Measurements from ENCODE around the gene MEN1.
A peak's percentile ranks its signal among the peaks of the same experiment; 100 is the strongest.

MEN1 gene

GRCh38 chr11:64757549-64758329 is 52.6 kb downstream of the MEN1 start:
- H3K36me3 Mint-ChIP-seq: peaks cover 8% of the 10 kb centered on the region
- no peak overlapping the region for H3K4me3 Mint-ChIP-seq
- ATAC-seq (ENCODE audit: low read depth): no peak
- H3K27ac Mint-ChIP-seq: no peak overlapping the region
- H3K9me3 Mint-ChIP-seq: no peaks in the 10 kb centered on the region
- H3K27me3 Mint-ChIP-seq: no peaks in the 10 kb centered on the region
- no peak for DNase-seq (ENCODE audit: low spot score in 2 of 2)
- H3K4me1 Mint-ChIP-seq: peaks cover 33% of the 10 kb centered on the region

- peaks cover 29% of the 10 kb centered on the region for H3K4me1 Mint-ChIP-seq
- H3K36me3 Mint-ChIP-seq: peaks cover 7% of the 10 kb centered on the region
- H3K27me3 Mint-ChIP-seq: no peaks in the 10 kb centered on the region
- DNase-seq (ENCODE audit: low spot score in 2 of 2): no peak
- no peak overlapping the region for H3K4me3 Mint-ChIP-seq
- H3K9me3 Mint-ChIP-seq: no peaks in the 10 kb centered on the region
- H3K27ac Mint-ChIP-seq: no peak overlapping the region
- ATAC-seq (ENCODE audit: low read depth): no peak
These were observed 54.5 kb downstream of the MEN1 start for GRCh38 chr11:64755681-64756361.

- no peak for DNase-seq (ENCODE audit: low spot score in 2 of 2)
- Mint-ChIP-seq H3K9me3 (no peaks in the 10 kb centered on the region), H3K36me3 (peaks cover 12% of the 10 kb centered on the region), H3K4me1 (peaks cover 29% of the 10 kb centered on the region), H3K27ac (no peak overlapping the region), H3K4me3 (no peak overlapping the region), H3K27me3 (no peaks in the 10 kb centered on the region)
- ATAC-seq (ENCODE audit: low read depth): no peak
These were observed 55.3 kb downstream of the MEN1 start for GRCh38 chr11:64754919-64755662.

- H3K4me3 Mint-ChIP-seq: no peak overlapping the region
- H3K9me3 Mint-ChIP-seq: no peaks in the 10 kb centered on the region
- H3K4me1 Mint-ChIP-seq: peaks cover 23% of the 10 kb centered on the region
- H3K27ac Mint-ChIP-seq: peak overlapping the region; percentile 55
- ATAC-seq (ENCODE audit: low read depth) (no peak), DNase-seq (ENCODE audit: low spot score in 2 of 2) (no peak)
- peaks cover 12% of the 10 kb centered on the region for H3K36me3 Mint-ChIP-seq
- no peaks in the 10 kb centered on the region for H3K27me3 Mint-ChIP-seq
These were observed 56.0 kb downstream of the MEN1 start for GRCh38 chr11:64754124-64754918.
